Calu3 (cell line): ENCODE data around the gene ADAMTSL2. TPM values are rescaled to one million over a fixed set of nuclear protein-coding genes. Genes with fewer than 3 reads are reported as not detected.

Source experiments
- BruUV-seq: library from RNA; stranded (reverse); fragments of 400-500 nt; replicated peaks from 2 replicates; lab custom pipeline; 2021; lab: Mats Ljungman, UMichigan
- CTCF ChIA-PET: fragments of 300-600 bp; sonication (Branson Sonifier 250); formaldehyde crosslinking; loops from one replicate; lab custom pipeline; 2022; ENCODE audit warnings: antibody characterized with exemption; lab: Charles Lee
- DNase-seq: peaks from one replicate; pipeline ENCODE4 v3.0.0; 2022
- H3K27ac Mint-ChIP-seq: one replicate; pipeline ENCODE4 v1.8.0; 2022; ENCODE audit warnings: mixed read lengths; ENCODE audit not compliant: unreplicated experiment
- H3K27me3 Mint-ChIP-seq: one replicate; pipeline ENCODE4 v1.8.0; 2022; ENCODE audit warnings: mixed read lengths; ENCODE audit not compliant: unreplicated experiment
- H3K36me3 Mint-ChIP-seq: one replicate; pipeline ENCODE4 v1.8.0; 2022; ENCODE audit warnings: mild to moderate bottlenecking, moderate library complexity, mixed read lengths; ENCODE audit not compliant: insufficient read depth, unreplicated experiment
- H3K4me1 Mint-ChIP-seq: one replicate; pipeline ENCODE4 v1.8.0; 2022; ENCODE audit warnings: mild to moderate bottlenecking, low read depth, mixed read lengths; ENCODE audit not compliant: unreplicated experiment
- H3K4me3 Mint-ChIP-seq: one replicate; pipeline ENCODE4 v1.8.0; 2022; ENCODE audit warnings: mild to moderate bottlenecking, low read depth, moderate library complexity, mixed read lengths; ENCODE audit not compliant: unreplicated experiment
- H3K9me3 Mint-ChIP-seq: one replicate; pipeline ENCODE4 v1.8.0; 2022; ENCODE audit warnings: low read depth, mixed read lengths; ENCODE audit not compliant: unreplicated experiment
- CTCF ChIP-seq: fragments of 200-600 bp; IDR thresholded peaks from one replicate; pipeline ENCODE4 v1.8.0; 2022; ENCODE audit warnings: antibody characterized with exemption; ENCODE audit not compliant: unreplicated experiment
- intact Hi-C: fragments of 100-400 bp; cut with micrococcal nuclease; formaldehyde crosslinking; loops from one replicate; pipeline ENCODE4 v1.10.0; 2022; ENCODE audit not compliant: unreplicated experiment
- total RNA-seq: library from RNA; stranded (reverse); gene quantifications from 2 replicates; pipeline ENCODE4 v1.2.3, GENCODE V29; 2022

The ADAMTSL2 gene
- total RNA-seq, 1 experiment from 2014 or later = 0.14 TPM

DNA sequence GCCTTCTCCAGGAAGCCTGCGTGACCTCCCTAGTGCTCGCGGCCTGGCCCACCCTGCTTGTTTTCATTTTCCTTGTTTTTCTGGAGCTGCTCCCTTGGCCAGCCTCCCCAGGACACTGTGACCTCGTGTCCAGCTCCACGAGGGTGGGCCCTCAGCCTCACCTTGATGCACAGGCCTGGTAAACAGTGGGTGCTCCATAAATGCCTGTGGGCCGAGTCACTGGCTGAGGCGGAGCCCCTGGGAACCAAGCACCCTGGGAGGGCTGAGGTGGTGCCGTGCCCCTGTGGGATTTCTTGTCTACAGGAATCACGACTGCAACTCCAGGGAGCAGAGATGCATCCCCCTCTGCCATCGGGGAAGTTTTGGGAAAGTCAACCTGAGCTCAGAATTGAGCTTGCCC, 57.5 kb downstream of the ADAMTSL2 start:
- Mint-ChIP-seq H3K4me1 (no peaks in the 10 kb centered on the region), H3K27me3 (peaks cover 55% of the 10 kb centered on the region), H3K27ac (no peak overlapping the region), H3K4me3 (no peak overlapping the region), H3K9me3 (peaks cover 4% of the 10 kb centered on the region), H3K36me3 (no peaks in the 10 kb centered on the region)
- CTCF ChIA-PET = no interaction called here
- intact Hi-C loops = no loop called here
- TF ChIP-seq CTCF = no peak
- BruUV-seq = no TSS peak
- no peak for DNase-seq

DNA sequence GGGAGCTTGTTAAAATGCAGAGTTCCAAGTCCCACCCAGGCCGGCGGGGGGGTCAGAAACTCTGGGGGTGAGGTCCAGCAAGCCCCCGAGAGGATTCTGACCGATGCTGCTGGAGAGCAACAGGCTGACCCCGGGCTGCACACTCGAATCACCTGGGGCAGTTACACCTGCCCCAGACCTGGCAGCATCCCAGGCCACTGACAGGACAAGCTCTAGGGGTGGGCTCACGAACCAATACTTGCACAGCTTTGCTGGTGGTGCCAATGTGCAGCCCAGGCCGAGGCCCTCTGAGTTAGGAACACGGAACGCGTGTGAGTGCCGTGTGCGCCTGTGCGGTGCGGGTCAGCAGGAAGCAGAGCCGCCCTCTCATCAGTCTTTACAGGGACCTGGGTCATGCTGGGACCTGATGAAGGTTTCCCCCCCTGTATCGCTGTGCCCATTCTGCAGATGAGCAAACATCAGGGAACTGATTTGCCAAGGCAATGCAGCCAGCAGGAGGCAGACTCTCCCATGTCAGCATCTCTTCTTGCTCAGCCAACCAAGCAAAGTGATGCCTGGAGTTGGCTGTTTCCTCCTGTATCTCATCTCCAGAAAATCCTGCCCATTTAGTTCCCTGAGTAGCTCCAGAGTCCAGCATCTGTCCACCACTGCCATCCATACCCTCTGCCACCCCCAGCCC, 58.4 kb downstream of the ADAMTSL2 start:
- Mint-ChIP-seq H3K27me3 (peaks cover 63% of the 10 kb centered on the region), H3K36me3 (no peaks in the 10 kb centered on the region), H3K27ac (no peak overlapping the region), H3K9me3 (peaks cover 8% of the 10 kb centered on the region), H3K4me3 (no peak overlapping the region), H3K4me1 (no peaks in the 10 kb centered on the region)
- no peak for TF ChIP-seq CTCF
- no peak for DNase-seq
- intact Hi-C loops = no loop called here
- BruUV-seq = no TSS peak
- CTCF ChIA-PET = no interaction called here

DNA sequence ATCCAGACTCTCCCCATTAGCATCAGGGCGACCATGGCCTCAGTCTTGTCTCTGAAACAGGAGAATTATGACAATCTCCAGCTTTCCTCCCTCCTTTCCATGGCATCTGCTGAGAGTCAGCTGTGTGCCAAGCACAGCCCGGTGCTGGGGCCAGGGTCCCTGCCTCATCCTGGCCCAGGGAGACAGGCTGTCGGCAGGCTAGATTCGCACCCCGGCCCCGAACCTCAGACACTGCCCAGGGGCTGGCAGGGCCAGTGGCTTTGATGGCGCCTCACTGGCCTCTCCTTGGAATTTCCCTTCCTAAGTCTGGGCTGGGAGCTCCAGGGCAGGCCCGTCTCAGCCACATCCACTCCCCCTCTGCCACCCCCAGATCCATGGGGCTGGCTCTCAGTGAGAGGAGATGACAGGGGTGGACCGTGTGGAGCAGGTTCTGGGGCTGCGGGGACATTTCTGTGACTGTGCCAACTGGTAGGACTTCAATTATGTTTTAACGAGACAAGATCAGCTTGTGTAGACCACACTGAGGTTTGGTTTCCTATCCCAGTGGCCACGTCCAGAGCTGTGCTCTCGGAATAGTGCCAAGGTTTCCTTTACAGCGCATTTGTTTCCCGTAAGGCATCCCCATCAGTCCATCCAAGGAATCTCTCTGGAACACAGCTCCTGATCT, 59.2 kb downstream of the ADAMTSL2 start:
- Mint-ChIP-seq H3K27ac (no peak overlapping the region), H3K4me1 (no peaks in the 10 kb centered on the region), H3K27me3 (peaks cover 68% of the 10 kb centered on the region), H3K4me3 (no peak overlapping the region), H3K36me3 (no peaks in the 10 kb centered on the region), H3K9me3 (peaks cover 4% of the 10 kb centered on the region)
- TF ChIP-seq CTCF = no peak
- no TSS peak for BruUV-seq
- DNase-seq = no peak
- CTCF ChIA-PET = no interaction called here
- intact Hi-C loops = no loop called here

DNA sequence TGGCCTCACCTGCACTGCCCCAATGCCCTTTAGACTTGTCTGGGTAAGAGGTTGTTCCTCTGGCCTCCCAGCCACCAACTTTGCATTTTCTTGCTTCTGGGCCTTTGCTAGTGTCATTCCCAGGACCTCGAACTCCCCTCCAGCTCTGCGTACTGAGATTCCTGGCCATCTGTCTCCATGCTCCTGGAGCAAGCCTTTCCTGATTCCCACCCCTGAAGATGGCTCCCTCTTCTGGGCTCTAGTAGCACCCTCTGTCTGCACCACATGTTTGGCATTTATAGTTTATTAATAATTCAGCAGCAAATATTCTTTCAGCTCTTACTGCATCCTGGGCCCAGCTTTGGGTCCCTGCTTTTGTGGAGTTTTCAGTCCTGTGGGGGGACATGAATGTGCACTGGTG, 59.8 kb downstream of the ADAMTSL2 start:
- H3K27ac Mint-ChIP-seq = no peak overlapping the region
- BruUV-seq = no TSS peak
- H3K27me3 Mint-ChIP-seq = peaks cover 68% of the 10 kb centered on the region

More for the DNA sequence above, 59.8 kb downstream of the ADAMTSL2 start:
- no peaks in the 10 kb centered on the region for H3K4me1 Mint-ChIP-seq
- intact Hi-C loops = no loop called here
- CTCF ChIA-PET = no interaction called here
- no peak for TF ChIP-seq CTCF
- H3K36me3 Mint-ChIP-seq = no peaks in the 10 kb centered on the region
- H3K4me3 Mint-ChIP-seq = no peak overlapping the region
- no peak for DNase-seq
- peaks cover 4% of the 10 kb centered on the region for H3K9me3 Mint-ChIP-seq
